HTR-8/SVneo (cell line): Measurements from ENCODE around the gene SLC11A1.

Experiments used
- DNase-seq: peaks from one replicate; pipeline ENCODE4 v3.0.0; 2011; ENCODE audit warnings: low spot score, mixed read lengths; ENCODE audit not compliant: insufficient read length
- FAIRE-seq: peaks from 2 replicates; lab custom pipeline; 2011; peaks lifted over from hg19 to GRCh38; lab: Jason Lieb, UNC

SLC11A1 gene

GRCh38 chr2:218366621-218367414 lies 15.3 kb upstream of the SLC11A1 start:
- DNase-seq (no peak), FAIRE-seq (no peak)

GRCh38 chr2:218367415-218368149 lies 14.5 kb upstream of the SLC11A1 start:
- FAIRE-seq = peak; percentile 92

GRCh38 chr2:218368150-218368528 lies 13.9 kb upstream of the SLC11A1 start:
- FAIRE-seq (no peak), DNase-seq (no peak)

More at GRCh38 chr2:218367415-218368149, 14.5 kb upstream of the SLC11A1 start:
- peak; percentile 78 for DNase-seq

DNA sequence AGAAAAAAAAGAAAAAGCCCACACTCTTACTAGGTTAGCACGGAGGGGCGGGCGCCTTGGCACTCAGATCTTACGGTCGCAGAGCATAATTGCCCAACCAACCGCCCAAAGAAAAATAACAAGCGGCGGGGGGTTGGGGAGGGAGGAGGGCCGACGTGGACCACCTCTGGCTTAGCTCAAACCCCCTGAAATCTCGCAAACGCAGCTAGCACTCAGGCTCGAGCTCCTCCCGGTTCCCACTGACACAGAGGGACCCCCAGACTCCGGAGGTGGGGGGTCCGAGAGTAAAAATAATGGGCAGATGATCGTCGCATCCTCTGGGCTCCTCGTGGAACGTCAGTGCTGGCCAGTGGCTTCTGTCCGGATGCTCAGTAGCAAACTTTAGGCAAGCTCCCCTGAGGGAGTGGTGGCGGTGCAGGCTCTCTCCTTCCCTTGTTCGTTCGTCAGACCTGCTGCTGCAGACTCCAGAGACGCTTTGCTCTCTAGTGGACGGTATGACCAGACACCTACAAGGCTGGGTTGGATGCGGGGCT lies 13.4 kb upstream of the SLC11A1 start:
- no peak for FAIRE-seq
- DNase-seq = no peak

DNA sequence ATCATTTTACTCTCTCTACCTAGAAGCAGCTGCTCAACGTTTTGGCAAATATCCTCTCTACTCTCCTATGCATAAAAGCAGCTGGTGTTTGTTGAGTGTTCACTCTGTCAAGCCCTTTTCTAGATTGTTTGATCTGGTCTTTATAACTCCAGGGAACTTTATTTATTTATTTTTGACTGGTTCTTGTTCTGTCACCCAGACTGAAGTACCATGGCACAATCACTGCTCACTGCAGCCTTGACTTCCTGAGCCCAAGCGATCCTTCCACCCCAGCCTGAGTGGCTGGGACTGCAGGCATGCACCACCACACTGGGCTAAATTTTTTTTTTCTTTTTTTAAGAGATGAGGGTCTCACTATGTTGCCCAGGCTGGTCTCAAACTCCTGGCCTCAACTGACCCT lies 12.7 kb upstream of the SLC11A1 start:
- no peak for DNase-seq

GRCh38 chr2:218370410-218371063 lies 11.5 kb upstream of the SLC11A1 start:
- FAIRE-seq = no peak
- no peak for DNase-seq

More for the DNA sequence above, 12.7 kb upstream of the SLC11A1 start:
- FAIRE-seq = no peak

- FAIRE-seq (no peak), DNase-seq (no peak)
Measured at GRCh38 chr2:218371983-218372350, 10.1 kb upstream of the SLC11A1 start.

GRCh38 chr2:218374795-218375194 lies 7.3 kb upstream of the SLC11A1 start:
- DNase-seq (no peak), FAIRE-seq (no peak)

GRCh38 chr2:218375212-218375611 lies 6.9 kb upstream of the SLC11A1 start:
- DNase-seq = peak; percentile 39
- no peak for FAIRE-seq

GRCh38 chr2:218378053-218378452 lies 4.0 kb upstream of the SLC11A1 start:
- FAIRE-seq (no peak), DNase-seq (no peak)

DNA sequence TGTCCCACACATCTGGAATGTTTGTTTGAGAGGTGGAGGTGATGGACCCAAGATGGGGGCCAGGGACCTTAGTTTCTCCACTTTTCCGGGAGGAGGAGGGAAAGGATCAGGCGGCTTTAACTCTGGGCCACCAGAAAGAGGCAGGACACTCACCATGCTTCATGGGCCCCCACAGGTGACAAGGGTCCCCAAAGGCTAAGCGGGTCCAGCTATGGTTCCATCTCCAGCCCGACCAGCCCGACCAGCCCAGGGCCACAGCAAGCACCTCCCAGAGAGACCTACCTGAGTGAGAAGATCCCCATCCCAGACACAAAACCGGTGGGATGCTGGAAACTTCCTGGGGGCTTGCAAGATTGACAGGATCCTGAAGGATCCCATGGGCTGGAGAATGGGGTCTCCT lies 712 bp downstream of the SLC11A1 start:
- FAIRE-seq = no peak

GRCh38 chr2:218383892-218384519 lies 1.9 kb downstream of the SLC11A1 start:
- DNase-seq (peak; percentile 51), FAIRE-seq (peak; percentile 58)

More for the DNA sequence above, 712 bp downstream of the SLC11A1 start:
- DNase-seq = no peak

- FAIRE-seq = no peak
- DNase-seq = no peak
Measured at GRCh38 chr2:218384975-218385374, 2.9 kb downstream of the SLC11A1 start.

- FAIRE-seq (no peak), DNase-seq (no peak)
Measured at GRCh38 chr2:218386505-218387368, 4.7 kb downstream of the SLC11A1 start.

GRCh38 chr2:218387369-218388194 lies 5.5 kb downstream of the SLC11A1 start:
- DNase-seq (no peak), FAIRE-seq (no peak)

DNA sequence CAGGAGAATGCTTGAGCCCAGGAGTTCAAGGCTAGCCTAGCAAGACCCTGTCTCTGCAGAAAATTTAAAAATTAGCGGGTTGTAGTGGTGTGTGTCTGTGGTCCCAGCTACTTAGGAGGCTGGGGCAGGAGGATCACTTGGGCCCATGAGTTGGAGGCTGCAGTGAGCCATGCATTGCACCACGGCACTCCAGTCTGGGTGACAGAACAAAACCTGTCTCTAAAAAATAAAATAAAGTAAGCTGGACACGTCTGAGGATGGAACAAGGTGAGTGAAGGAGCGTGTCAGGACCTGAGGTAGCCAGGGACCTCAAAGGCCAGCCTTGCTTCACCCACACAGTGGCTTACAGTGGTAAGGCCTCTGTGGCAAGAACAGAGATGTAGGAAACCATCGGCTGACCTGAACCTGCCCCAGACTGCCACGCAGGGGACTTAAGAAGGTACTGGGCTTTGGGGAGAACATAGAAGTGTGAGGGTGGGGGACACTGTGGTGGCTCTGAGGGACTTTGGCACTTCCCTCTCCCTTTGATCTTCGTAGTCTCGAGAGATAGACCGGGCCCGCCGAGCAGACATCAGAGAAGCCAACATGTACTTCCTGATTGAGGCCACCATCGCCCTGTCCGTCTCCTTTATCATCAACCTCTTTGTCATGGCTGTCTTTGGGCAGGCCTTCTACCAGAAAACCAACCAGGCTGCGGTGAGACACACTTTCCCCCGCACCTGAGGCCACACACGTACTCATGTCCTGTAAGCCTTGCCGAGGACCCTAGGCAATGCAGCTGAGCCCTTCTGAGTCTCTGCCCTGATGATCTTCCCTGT lies 7.5 kb downstream of the SLC11A1 start:
- DNase-seq = no peak
- no peak for FAIRE-seq

- FAIRE-seq (no peak), DNase-seq (no peak)
Measured at GRCh38 chr2:218391202-218391601, 9.1 kb downstream of the SLC11A1 start.

GRCh38 chr2:218392459-218392858 lies 10.4 kb downstream of the SLC11A1 start:
- FAIRE-seq (no peak), DNase-seq (no peak)
